ENCODE data around the gene NSUN2.

NSUN2 gene

DNA sequence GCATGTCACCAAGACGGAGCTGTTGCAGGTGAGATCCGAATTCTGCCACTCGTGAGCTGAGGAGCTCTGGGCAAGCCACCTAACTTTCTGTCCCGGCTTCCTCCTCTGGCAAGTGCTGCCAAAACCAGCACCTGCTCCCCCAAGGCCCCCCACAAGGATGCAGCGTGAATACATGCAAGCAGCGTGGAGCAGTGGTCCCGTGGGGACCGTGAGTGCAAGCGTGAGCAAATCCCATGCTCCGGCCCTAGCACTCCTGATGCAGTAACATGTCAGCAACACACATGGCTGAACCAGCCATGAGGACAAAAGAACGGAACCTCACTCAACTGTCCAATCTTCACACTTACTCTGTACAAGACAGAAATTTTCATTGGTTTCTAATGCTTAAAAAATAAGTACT, 31.0 kb downstream of the NSUN2 start:
- no peak overlapping the region for H3K4me3 ChIP-seq (ENCODE audit: low read length)
- TF ChIP-seq, protein P1, sequence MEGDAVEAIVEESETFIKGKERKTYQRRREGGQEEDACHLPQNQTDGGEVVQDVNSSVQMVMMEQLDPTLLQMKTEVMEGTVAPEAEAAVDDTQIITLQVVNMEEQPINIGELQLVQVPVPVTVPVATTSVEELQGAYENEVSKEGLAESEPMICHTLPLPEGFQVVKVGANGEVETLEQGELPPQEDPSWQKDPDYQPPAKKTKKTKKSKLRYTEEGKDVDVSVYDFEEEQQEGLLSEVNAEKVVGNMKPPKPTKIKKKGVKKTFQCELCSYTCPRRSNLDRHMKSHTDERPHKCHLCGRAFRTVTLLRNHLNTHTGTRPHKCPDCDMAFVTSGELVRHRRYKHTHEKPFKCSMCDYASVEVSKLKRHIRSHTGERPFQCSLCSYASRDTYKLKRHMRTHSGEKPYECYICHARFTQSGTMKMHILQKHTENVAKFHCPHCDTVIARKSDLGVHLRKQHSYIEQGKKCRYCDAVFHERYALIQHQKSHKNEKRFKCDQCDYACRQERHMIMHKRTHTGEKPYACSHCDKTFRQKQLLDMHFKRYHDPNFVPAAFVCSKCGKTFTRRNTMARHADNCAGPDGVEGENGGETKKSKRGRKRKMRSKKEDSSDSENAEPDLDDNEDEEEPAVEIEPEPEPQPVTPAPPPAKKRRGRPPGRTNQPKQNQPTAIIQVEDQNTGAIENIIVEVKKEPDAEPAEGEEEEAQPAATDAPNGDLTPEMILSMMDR (IDR thresholded peaks at IDR 0.05; ENCODE audit: insufficient read depth, low read depth, low read length, missing control alignments): no peak
- DNase-seq (ENCODE audit: low read depth): no peak

DNA sequence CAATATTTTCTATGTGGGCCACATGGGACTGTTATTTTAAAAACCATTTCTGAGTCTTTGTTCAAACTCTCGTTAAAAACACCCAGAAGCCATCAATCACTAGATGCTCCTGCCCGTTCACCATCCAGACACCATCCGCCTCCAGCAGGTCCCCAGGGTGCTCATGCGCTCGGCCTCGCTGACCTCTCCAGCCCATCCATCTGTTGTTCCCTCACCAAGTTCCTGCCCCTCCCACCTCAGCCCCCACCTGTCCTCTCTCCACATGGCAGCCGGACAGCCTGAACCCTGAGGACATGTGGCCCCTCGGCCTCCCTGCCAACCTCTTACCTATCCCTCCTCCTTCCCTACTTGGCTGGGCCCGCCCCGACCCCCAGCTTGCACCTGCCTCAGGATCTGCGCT, 31.6 kb downstream of the NSUN2 start:
- TF ChIP-seq, protein P1 (IDR thresholded peaks at IDR 0.05; ENCODE audit: insufficient read depth, low read depth, low read length, missing control alignments): no peak
- DNase-seq (ENCODE audit: low read depth): no peak
- no peak overlapping the region for H3K4me3 ChIP-seq (ENCODE audit: low read length)

DNA sequence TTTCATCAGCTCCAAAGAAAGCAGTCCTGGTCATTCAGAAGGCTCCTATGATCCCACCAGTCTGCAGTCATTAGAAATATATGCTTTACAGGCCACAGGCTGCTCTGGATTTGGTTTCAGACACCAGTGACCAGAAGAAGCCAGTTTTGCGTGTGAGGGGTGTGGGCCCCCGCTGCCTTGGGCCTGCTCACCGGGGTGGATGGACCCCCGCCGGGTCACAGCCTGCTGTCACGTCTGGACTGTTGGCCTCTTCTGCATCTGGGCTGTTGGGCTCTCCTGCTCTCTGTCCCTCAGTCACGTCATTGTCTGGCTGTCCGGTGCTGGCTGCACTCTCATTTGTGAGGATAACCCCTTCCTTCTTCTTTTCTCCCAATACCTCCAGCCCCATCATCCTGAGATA, 33.1 kb downstream of the NSUN2 start:
- TF ChIP-seq, protein P1 (IDR thresholded peaks at IDR 0.05; ENCODE audit: insufficient read depth, low read depth, low read length, missing control alignments): no peak
- no peak for DNase-seq (ENCODE audit: low read depth)
- H3K4me3 ChIP-seq (ENCODE audit: low read length): no peak overlapping the region

DNA sequence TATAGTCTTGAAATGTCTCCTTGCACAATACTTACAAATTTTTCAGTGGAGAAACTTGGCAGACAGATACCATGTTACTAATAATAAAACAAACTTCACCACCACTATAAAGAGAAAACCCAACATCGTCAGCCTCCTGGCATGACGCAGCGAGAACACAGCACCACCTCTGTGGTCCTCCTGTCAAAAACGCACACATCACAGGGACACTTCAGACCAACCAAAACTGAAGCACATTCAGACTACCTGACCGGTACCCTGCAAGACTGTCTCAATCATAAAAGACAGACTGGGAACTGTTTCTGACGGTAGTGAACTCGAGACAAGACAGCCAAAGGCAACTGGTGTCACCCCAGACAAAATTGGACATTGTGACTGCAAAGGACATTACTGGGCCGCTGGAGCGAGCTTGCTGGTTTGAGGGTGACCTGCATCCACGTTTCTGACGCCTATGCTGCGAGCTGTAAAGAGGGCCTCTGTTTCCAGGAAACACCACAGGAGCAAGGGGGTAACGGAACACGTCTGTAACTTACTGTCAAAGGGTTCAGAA, 34.4 kb downstream of the NSUN2 start:
- TF ChIP-seq, protein P1 (IDR thresholded peaks at IDR 0.05; ENCODE audit: insufficient read depth, low read depth, low read length, missing control alignments): no peak
- H3K4me3 ChIP-seq (ENCODE audit: low read length): no peak overlapping the region
- no peak for DNase-seq (ENCODE audit: low read depth)

DNA sequence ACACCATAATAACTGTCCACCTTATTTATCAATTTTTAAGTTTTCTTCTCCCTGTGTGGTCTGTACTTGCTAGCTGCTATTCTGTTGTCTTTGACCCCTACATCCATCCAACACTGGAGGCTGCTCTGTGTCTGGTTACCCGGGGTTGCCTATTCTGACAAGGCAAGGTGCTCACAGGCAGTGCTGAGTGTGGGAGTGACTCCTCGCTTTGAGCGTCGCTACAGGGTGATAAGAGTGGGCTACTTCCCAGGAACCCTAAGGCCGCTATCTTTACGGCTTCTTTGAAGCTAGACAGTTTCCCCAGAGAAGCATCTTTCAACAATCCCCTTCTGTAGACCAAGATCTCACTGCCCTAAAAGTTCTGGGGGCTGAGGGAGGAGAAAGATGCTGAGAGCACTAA, 35.3 kb downstream of the NSUN2 start:
- DNase-seq (ENCODE audit: low read depth): no peak
- H3K4me3 ChIP-seq (ENCODE audit: low read length): no peak overlapping the region
- TF ChIP-seq, protein P1 (IDR thresholded peaks at IDR 0.05; ENCODE audit: insufficient read depth, low read depth, low read length, missing control alignments): no peak

DNA sequence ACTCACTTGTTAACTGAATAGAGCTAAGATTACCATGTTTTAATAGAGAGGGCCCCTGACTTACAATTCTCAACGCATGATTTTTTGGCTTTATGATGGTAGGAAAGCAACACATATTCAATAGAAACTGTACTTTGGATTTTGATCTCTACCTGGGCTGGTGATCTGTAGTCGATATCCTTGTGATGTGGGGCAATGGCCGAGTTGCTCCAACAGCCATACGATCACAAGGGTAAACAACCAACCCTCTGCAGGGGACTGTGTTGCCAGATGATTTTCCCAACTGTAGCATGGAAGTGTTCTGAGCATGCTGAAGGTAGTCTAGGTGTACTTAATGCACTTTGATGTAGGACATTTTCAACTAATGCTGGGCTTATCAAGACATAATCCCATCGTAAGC, 36.5 kb downstream of the NSUN2 start:
- TF ChIP-seq, protein P1 (IDR thresholded peaks at IDR 0.05; ENCODE audit: insufficient read depth, low read depth, low read length, missing control alignments): no peak
- no peak for DNase-seq (ENCODE audit: low read depth)
- no peak overlapping the region for H3K4me3 ChIP-seq (ENCODE audit: low read length)

DNA sequence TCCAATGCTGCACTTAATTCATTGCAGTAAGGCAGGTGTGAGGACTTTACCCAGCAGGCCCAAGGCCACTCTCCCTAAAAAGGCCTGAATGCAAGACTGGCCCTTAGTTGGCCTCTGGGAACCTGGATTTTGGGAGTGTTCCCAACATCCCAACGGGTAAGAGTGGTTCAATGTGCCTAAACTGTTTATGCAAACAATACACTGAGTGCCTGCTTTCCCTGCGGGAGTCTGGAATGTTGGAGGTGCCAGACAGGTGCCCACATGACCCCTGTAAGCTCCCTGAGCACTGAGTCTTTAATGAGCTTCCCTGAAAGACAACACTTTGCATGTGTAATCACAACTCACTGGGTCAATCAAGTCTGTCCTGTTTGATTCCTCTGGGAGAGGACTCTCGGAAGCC, 37.4 kb downstream of the NSUN2 start:
- peak; percentile 11 for DNase-seq (ENCODE audit: low read depth)
- H3K4me3 ChIP-seq (ENCODE audit: low read length): no peak overlapping the region
- TF ChIP-seq, protein P1 (IDR thresholded peaks at IDR 0.05; ENCODE audit: insufficient read depth, low read depth, low read length, missing control alignments): no peak

Data from epithelial cell of esophagus (primary cell).